Measurements from ENCODE around the gene SPTA1.

DNA sequence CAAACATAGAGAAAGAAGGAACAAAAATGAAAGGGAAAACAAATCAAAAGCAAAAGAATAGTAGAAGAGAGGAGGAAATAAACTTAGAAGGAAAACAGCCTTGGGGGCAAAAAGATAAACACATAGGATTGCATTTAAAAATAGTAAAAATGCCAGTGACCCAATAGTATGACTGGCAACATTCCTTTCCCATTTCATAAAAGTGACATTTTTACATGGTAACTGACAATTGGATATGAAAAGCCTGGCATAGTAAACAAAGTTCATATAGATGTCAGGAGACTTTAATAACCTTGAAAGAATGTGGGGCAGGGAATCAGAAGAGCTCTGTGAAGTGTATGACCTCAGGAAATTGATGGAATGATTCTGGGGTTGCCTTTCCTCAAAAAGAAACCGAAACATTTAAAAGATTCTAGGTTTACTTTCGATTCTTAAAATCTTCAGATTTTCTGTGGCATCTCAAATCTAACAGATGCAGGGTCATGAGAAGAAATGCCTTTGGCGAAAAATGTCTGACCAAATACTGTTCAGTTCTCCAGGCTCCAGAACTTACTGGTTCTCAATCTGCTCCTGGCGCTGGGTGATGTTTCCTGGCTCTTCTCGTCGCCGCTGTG is 33.7 kb downstream of the SPTA1 start:
- TF ChIP-seq, protein P1, sequence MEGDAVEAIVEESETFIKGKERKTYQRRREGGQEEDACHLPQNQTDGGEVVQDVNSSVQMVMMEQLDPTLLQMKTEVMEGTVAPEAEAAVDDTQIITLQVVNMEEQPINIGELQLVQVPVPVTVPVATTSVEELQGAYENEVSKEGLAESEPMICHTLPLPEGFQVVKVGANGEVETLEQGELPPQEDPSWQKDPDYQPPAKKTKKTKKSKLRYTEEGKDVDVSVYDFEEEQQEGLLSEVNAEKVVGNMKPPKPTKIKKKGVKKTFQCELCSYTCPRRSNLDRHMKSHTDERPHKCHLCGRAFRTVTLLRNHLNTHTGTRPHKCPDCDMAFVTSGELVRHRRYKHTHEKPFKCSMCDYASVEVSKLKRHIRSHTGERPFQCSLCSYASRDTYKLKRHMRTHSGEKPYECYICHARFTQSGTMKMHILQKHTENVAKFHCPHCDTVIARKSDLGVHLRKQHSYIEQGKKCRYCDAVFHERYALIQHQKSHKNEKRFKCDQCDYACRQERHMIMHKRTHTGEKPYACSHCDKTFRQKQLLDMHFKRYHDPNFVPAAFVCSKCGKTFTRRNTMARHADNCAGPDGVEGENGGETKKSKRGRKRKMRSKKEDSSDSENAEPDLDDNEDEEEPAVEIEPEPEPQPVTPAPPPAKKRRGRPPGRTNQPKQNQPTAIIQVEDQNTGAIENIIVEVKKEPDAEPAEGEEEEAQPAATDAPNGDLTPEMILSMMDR (IDR thresholded peaks at IDR 0.05) = no peak
- no peak for TF ChIP-seq POLR2A (IDR thresholded peaks at IDR 0.05)
